HG03521 (cell line): ENCODE results near the gene CKLF.
"Not testable (repeated sequence)": the region's sequence is repeated elsewhere in the genome, so short reads cannot be mapped to it uniquely, and the experiment has no call there.

Experiments
- ATAC-seq: cut with Tn5 transposase; IDR thresholded peaks from one replicate; pipeline ENCODE4 v1.9.1; 2021; ENCODE audit warnings: mild to moderate bottlenecking, moderate library complexity; ENCODE audit not compliant: unreplicated experiment

Gene CKLF

GRCh38 chr16:66592241-66592640 lies 39.9 kb downstream of the CKLF start:
- ATAC-seq = no peak

DNA sequence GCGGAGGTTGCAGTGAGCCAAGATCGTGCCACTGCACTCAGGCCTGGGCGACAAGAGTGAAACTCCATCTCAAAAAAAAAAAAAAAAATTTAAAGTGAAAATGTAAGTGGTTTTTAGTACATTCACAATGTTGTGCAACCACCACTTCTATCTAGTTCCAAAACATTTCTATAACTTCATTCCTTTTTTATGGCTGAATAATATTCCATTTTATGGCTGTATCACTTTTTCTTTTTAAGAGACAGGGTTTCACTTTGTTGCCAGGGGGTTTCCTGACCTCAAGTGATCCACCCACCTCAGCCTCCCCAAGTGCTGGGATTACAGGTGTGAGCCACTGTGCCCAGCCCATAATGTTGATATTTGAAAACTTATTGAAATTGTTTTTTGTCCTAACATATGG lies 40.4 kb downstream of the CKLF start:
- ATAC-seq = no peak

- no peak for ATAC-seq
Measured at GRCh38 chr16:66594739-66595138, 42.4 kb downstream of the CKLF start.

DNA sequence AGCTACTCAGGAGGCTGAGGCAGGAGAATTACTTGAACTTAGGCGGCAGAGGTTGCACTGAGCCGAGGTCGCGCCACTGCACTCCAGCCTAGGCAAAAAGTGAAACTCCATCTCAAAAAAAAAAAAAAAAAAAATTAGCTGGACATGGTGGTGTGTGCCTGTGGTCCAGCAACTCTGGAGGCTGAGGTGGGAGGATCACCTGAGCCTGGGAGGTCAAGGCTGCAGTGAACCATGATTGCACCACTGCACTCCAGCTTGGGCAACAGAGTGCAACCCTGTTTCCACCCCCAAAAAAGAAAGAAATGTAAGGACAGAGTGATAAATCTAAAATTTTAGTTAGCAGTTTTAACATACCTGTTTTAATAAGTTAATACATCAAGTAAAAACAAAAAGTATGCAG lies 44.2 kb downstream of the CKLF start:
- not testable (repeated sequence) for ATAC-seq

GRCh38 chr16:66596986-66597848 lies 44.8 kb downstream of the CKLF start:
- no peak for ATAC-seq

DNA sequence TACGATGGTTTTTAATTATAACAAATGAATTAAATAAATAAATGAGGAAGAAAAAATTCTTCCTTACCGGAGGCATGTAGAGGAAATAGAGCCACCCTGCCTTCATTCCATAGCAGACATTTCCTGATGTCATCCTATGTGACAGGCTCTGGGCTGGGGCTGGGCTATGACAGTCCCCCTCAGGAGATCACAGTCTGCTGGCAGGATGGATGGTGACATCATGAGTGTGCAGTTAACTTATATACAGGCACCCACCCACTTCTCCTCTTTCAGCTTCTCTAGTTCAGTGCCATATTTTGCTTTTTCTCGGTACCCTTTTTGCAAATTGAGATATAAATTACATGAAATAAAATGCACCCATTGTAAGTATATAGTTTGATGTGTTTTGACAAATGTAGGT lies 45.7 kb downstream of the CKLF start:
- no peak for ATAC-seq

GRCh38 chr16:66599726-66600125 lies 47.4 kb downstream of the CKLF start:
- no peak for ATAC-seq

DNA sequence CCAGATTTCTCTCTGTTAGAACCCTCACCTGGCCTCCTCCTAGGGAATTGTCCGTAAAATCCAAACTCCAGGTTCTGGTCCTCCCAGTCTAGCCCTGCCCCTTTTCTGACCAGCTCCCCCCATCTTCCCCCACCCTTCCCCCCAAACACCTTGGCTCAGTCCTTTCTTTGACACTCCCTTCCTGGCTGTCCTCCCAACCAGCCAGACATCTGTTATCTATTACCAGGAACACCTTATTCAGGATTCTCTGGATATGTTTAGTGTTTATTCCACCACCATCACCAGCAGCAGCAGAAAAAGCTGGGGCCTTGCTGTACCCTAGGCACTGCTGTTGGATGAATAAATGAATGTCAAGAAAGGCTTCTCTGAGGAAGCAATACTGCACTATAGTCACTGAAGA lies 48.1 kb downstream of the CKLF start:
- ATAC-seq = no peak

DNA sequence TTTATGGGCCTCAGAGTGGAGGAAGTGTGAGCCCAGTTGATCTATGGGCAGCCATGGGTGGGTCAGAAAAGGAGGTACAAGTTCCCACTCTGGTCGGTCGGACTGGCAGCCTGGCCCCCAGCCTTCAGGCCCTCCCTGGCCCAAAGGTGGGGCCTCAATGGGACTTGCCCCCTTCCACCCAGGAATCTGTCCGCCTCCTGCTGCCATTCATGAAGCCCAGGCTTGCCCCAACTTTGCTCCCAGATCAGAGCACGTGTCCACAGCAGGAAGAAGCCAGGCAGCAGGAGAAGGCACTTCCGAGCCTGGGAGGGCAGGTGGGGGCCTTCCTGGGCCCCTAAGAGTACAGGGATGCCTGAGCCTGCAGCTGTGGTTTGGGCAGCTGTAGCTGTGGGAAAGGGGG lies 49.1 kb downstream of the CKLF start:
- ATAC-seq = no peak

DNA sequence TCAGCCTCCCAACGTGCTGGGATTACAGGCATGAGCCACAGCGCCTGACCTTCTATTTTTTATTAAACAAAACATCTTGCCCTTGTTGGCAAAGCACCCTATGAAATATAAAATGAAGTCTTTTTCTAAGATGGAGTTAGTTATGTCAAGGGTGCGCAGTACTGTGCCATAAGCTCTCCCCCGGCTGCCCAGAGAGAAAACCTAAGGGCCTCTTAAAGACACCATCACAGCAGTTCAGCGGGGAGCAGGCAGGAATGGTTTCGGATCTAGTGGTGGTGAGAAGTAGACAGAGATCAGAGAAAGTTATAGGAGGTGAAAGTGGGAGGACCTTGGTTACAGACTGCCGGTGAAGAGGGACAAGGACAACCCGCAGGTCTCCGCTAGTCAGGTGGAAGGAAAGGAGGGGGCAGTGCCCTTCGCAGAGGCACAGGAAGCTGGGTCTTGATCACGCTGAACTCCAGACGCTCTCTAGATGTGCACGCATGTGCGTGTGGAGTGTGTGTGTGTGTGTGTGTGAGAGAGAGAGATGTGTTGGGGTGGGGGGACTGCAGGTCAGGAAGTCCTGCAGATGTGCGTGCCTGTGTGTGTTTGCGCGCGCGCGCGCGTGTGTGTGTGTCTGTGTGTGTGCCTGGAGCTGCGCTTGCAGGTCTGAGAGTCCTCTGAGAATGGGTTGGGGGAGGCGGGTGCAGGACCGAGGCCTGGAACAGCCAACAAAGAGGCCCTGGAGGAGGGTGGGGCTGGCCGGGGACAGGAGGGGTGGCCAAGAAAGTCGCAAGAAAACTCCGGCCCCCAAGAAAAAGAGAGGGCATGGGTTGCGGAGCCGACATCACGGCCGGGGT lies 51.4 kb downstream of the CKLF start:
- no peak for ATAC-seq

DNA sequence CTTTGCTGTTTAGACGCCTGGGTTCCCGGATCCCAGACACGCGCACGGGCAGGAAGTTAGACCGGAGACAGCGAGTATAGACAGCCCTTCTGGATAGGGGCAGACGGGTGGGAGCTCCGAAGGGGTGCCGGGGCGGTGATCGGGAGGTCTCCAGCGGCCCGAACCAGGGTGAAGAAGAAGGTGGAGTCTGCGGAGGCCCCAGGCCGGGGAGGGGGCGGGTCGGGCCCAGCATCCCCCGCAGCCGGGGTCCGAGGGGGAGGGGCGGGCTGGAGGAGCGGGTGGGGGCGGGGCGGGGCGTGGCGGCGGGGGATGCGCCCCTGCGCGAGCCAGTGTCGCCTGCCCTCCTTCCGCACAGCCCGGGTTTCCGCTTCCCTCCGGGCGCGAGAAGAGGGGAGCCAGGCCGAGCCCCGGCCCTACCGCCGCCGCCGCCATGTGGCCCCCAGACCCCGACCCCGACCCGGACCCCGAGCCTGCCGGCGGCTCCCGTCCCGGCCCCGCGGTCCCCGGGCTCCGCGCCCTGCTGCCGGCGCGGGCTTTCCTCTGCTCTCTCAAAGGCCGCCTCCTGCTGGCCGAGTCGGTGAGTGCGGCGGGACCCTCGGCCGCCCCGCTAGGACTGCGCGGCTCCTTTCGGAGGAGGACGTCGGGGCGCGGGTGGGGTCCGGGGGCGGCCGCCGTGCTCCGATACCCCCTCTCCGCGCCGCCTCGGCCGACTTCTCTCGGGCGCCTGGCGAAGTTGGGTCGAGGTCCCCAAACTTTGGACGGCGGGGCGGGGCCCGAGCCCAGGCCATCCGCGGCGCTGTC lies 52.2 kb downstream of the CKLF start, which contains the start of gene CMTM3:
CMTM3 (plus strand) TSS at position 329 of the 801 bp plus-strand sequence; CDS start at position 431, 102 bp downstream.
- peak; percentile 58 for ATAC-seq

DNA sequence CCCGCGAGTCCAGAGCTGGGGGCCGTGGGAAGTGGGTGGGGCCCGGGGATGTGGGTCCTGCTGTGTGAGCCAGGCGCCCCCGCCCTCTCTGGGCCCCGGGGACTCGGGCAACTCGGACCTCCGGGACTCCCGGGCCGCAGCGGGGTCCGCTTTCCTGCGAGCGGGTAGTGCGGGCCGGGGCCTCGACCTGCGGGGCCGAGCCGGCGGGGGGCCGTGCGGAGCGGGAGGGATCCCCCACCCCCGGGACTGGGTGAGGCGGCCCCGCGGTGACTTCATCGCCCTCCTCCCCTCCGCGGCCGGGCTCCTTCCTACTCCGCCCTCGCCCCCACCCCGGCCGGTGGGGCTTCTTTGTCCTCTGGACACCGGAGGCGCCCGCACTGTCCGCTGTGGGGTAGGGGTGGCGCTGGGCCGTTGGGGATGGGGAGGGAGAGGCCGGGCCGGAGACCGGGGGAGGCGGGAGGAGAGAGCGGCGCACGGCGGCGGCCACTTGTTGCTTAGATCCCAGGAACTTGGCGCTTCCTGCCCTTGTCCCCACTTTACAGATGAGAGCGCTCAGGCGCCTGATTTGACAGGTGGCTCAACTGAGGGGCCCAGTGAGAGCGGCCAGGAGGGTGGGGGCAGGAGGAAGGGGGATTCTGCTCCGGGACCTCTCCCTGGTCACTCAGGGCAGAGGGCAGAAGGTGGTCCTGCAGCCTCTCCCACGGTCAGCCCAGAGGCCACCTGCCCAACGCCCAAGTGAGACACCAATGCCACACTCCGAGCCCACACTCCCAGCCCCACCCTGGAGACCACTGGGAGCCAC lies 53.0 kb downstream of the CKLF start:
- no peak for ATAC-seq

- ATAC-seq = peak; percentile 36
Measured at GRCh38 chr16:66605979-66606751, 53.8 kb downstream of the CKLF start.

- peak; percentile 33 for ATAC-seq
Measured at GRCh38 chr16:66608241-66609138, 56.1 kb downstream of the CKLF start.

- no peak for ATAC-seq
Measured at GRCh38 chr16:66609139-66609510, 56.7 kb downstream of the CKLF start.

- no peak for ATAC-seq
Measured at GRCh38 chr16:66610111-66610820, 57.9 kb downstream of the CKLF start.

GRCh38 chr16:66611911-66612310 lies 59.5 kb downstream of the CKLF start:
- not testable (repeated sequence) for ATAC-seq

GRCh38 chr16:66612422-66612821 lies 60.0 kb downstream of the CKLF start:
- no peak for ATAC-seq
